Loucy (cell line): Measurements from ENCODE around the gene RTCA.

ENCODE experiments used
- H2AFZ ChIP-seq: fragments of 200-600 bp; sonication (generic); 2 replicates; pipeline ENCODE4 v1.6.0; 2016; ENCODE audit warnings: antibody characterized with exemption, mild to moderate bottlenecking, low read length, moderate library complexity
- H3F3A ChIP-seq: fragments of 200-600 bp; 2 replicates; pipeline ENCODE4 v1.6.0; 2016; ENCODE audit warnings: antibody characterized with exemption, low read depth, mild to moderate bottlenecking
- H3K27me3 ChIP-seq: fragments of 200-600 bp; sonication (generic); 2 replicates; pipeline ENCODE4 v1.6.1; 2014; ENCODE audit warnings: low read length, mild to moderate bottlenecking; ENCODE audit not compliant: insufficient read depth, poor library complexity, severe bottlenecking
- H3K36me3 ChIP-seq: fragments of 200-600 bp; sonication (generic); 2 replicates; pipeline ENCODE4 v1.6.1; 2016; ENCODE audit warnings: low read length; ENCODE audit not compliant: insufficient read depth
- H3K4me1 ChIP-seq: fragments of 200-600 bp; sonication (generic); 2 replicates; pipeline ENCODE4 v1.5.1; 2014; ENCODE audit warnings: low read length, mild to moderate bottlenecking; ENCODE audit not compliant: insufficient read depth, poor library complexity, severe bottlenecking
- H3K4me2 ChIP-seq: fragments of 200-600 bp; sonication (generic); 2 replicates; pipeline ENCODE4 v1.6.0; 2014; ENCODE audit warnings: antibody characterized with exemption, low read length, low read depth, mild to moderate bottlenecking; ENCODE audit not compliant: poor library complexity, severe bottlenecking
- H3K4me3 ChIP-seq: fragments of 200-600 bp; sonication (generic); 2 replicates; pipeline ENCODE4 v1.5.1; 2014; ENCODE audit warnings: low read length, mild to moderate bottlenecking, mixed read lengths; ENCODE audit not compliant: poor library complexity, severe bottlenecking
- H3K79me2 ChIP-seq: fragments of 200-600 bp; sonication (generic); 2 replicates; pipeline ENCODE4 v1.6.1; 2014; ENCODE audit warnings: low read length; ENCODE audit not compliant: insufficient read depth
- H3K9ac ChIP-seq: fragments of 200-600 bp; sonication (generic); 2 replicates; pipeline ENCODE4 v1.6.0; 2014; ENCODE audit warnings: mild to moderate bottlenecking, low read depth, low read length, moderate library complexity; ENCODE audit not compliant: poor library complexity, severe bottlenecking
- H3K9me2 ChIP-seq: fragments of 200-600 bp; sonication (generic); replicated peaks from 2 replicates; pipeline ENCODE4 v1.6.1; 2016; ENCODE audit warnings: low read depth, low read length, mixed read lengths
- H3K9me3 ChIP-seq: fragments of 200-600 bp; sonication (generic); 2 replicates; pipeline ENCODE4 v1.6.1; 2014; ENCODE audit warnings: mild to moderate bottlenecking, antibody characterized with exemption, low read length, low read depth; ENCODE audit not compliant: insufficient read depth
- H4K20me1 ChIP-seq: fragments of 200-600 bp; sonication (generic); 2 replicates; pipeline ENCODE4 v1.6.0; 2014; ENCODE audit warnings: antibody characterized with exemption, low read length, mild to moderate bottlenecking; ENCODE audit not compliant: insufficient read depth, poor library complexity, severe bottlenecking
- CTCF ChIP-seq: fragments of 200-600 bp; sonication (generic); conservative IDR thresholded peaks from 2 replicates; pipeline ENCODE4 v1.5.1; 2014; ENCODE audit warnings: mild to moderate bottlenecking, antibody characterized with exemption, low read length
- EZH2phosphoT487 ChIP-seq: fragments of 200-600 bp; IDR thresholded peaks from 2 replicates; pipeline ENCODE4 v1.6.1; 2018; ENCODE audit warnings: antibody characterized with exemption, mild to moderate bottlenecking, moderate library complexity, borderline replicate concordance

RTCA gene

DNA sequence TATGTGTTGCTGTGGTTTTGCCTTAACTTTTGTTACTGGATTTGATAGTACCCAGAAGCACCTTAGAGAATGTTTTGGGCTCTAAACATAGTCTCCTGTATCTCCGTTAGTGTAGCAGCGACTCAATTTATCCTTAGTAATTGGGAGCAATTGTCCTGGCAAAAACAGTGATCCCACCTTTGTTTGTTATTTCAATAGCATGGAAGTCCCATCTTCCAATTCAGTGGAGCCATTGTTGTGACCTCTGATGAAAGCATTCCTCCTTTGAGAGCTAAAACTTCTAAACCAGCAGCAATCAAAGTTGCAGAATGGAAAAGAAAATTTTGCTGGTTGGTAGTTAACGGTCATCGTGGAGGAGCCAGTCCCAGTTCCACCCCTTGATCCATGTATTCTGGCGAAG lies 34.7 kb downstream of the RTCA start:
- Histone ChIP-seq H2AFZ (no peak overlapping the region), H3K4me3 (no peak overlapping the region), H3K9me2 (no peaks in the 10 kb centered on the region), H3K79me2 (no peaks in the 10 kb centered on the region), H3K36me3 (no peaks in the 10 kb centered on the region), H3K9ac (no peak overlapping the region), H3K9me3 (no peaks in the 10 kb centered on the region), H4K20me1 (no peaks in the 10 kb centered on the region), H3K4me1 (no peaks in the 10 kb centered on the region), H3K27me3 (no peaks in the 10 kb centered on the region), H3F3A (no peaks in the 10 kb centered on the region), H3K4me2 (no peak overlapping the region)
- TF ChIP-seq EZH2phosphoT487 (no peak), CTCF (no peak)

- H3K79me2 ChIP-seq = no peaks in the 10 kb centered on the region
- H3K9me3 ChIP-seq = no peaks in the 10 kb centered on the region
- H3K27me3 ChIP-seq = no peaks in the 10 kb centered on the region
- no peak overlapping the region for H3K4me2 ChIP-seq
- no peaks in the 10 kb centered on the region for H3F3A ChIP-seq
- TF ChIP-seq EZH2phosphoT487 (no peak), CTCF (no peak)
- no peaks in the 10 kb centered on the region for H3K4me1 ChIP-seq
- no peaks in the 10 kb centered on the region for H3K36me3 ChIP-seq
- no peaks in the 10 kb centered on the region for H3K9me2 ChIP-seq
- H3K9ac ChIP-seq = no peak overlapping the region
- H4K20me1 ChIP-seq = no peaks in the 10 kb centered on the region
- H3K4me3 ChIP-seq = no peak overlapping the region
- H2AFZ ChIP-seq = no peak overlapping the region
Observed at GRCh38 chr1:100302739-100303138, 36.7 kb downstream of the RTCA start.

DNA sequence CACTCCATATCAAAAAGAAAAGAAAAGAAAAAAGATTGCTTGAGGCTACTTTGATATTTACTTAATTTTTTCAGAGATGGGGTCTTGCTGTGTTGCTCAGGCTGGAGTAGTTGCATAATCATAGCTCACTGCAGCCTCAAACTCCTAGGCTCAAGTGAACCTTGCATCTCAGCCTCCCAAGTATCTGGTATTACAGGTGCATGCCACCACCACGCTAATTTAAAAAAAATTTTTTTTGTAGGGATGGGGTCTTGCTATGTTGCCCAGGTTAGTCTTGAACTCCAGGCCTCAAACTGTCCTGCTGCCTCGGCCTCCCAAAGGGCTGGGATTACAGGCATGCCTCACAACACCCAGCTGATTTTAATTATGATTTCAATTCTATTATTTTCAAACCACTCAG lies 38.2 kb downstream of the RTCA start:
- H3K4me3 ChIP-seq = no peak overlapping the region
- H3K9me3 ChIP-seq = no peaks in the 10 kb centered on the region
- no peak overlapping the region for H2AFZ ChIP-seq
- no peak overlapping the region for H3K4me2 ChIP-seq
- no peaks in the 10 kb centered on the region for H3K36me3 ChIP-seq
- H3K9ac ChIP-seq = no peak overlapping the region
- H3K27me3 ChIP-seq = no peaks in the 10 kb centered on the region
- no peaks in the 10 kb centered on the region for H3K9me2 ChIP-seq
- no peaks in the 10 kb centered on the region for H3K79me2 ChIP-seq
- TF ChIP-seq CTCF (no peak), EZH2phosphoT487 (no peak)
- no peaks in the 10 kb centered on the region for H4K20me1 ChIP-seq
- H3F3A ChIP-seq = no peaks in the 10 kb centered on the region
- no peaks in the 10 kb centered on the region for H3K4me1 ChIP-seq
